ENCODE measurements around the gene MAP3K12.

GRCh38 chr12:53510181-53510812, 11.0 kb upstream of the MAP3K12 start:
- TF ChIP-seq YY1 (IDR thresholded peaks at IDR 0.05; ENCODE audit: low read depth) (no peak), TEAD4 (IDR thresholded peaks at IDR 0.05) (no peak), TAF1 (IDR thresholded peaks at IDR 0.05; ENCODE audit: low read depth) (no peak), MAX (IDR thresholded peaks at IDR 0.05) (no peak), REST (IDR thresholded peaks at IDR 0.05; ENCODE audit: low read depth) (no peak), FOXM1 (IDR thresholded peaks at IDR 0.05; ENCODE audit: borderline replicate concordance, low read depth) (no peak), CREB1 (IDR thresholded peaks at IDR 0.05; ENCODE audit: low read depth) (no peak), CEBPB (IDR thresholded peaks at IDR 0.05) (no peak), USF1 (IDR thresholded peaks at IDR 0.05) (no peak), RAD21 (IDR thresholded peaks at IDR 0.05; ENCODE audit: low read depth) (no peak), TCF12 (IDR thresholded peaks at IDR 0.05; ENCODE audit: low read depth) (no peak), EP300 (IDR thresholded peaks at IDR 0.05; ENCODE audit: borderline replicate concordance) (no peak)

Data from Ishikawa (cell line).